Mammary epithelial cell (primary cell): Measurements from ENCODE around the gene TBC1D1.

ENCODE experiments used
- CTCF ChIP-seq, 2 donors: IDR thresholded peaks in 1 of 2; conservative IDR thresholded peaks in 1 of 2; 2 replicates each; pipeline ENCODE4 v1.5.1; 2011 to 2012; ENCODE audit warnings: inconsistent platforms in 2 of 2, low read length in 2 of 2, mild to moderate bottlenecking in 2 of 2, control low read depth in 1 of 2, low read depth in 1 of 2; ENCODE audit not compliant: insufficient read depth in 1 of 2; ENCODE audit errors: extremely low read depth in 1 of 2
- EZH2 ChIP-seq: IDR thresholded peaks from 2 replicates; pipeline ENCODE4 v1.6.1; 2012; ENCODE audit warnings: low read length, inconsistent platforms, borderline replicate concordance

GRCh38 chr4:38090455-38091246, 199.8 kb downstream of the TBC1D1 start:
- no peak for TF ChIP-seq CTCF (conservative IDR thresholded peaks at IDR 0.05 in 1 of 2, IDR thresholded peaks at IDR 0.05 in 1 of 2; ENCODE audit: extremely low read depth in 1 of 2, insufficient read depth in 1 of 2, low read depth in 1 of 2, low read length in 2 of 2)
- no peak for TF ChIP-seq EZH2
